SK-N-SH (cell line): ENCODE results near the gene RAB3C. TPM values are rescaled to one million over a fixed set of nuclear protein-coding genes. Genes with fewer than 3 reads are reported as not detected.

ENCODE experiments used
- CTCF ChIA-PET: fragments of 300-600, 350-600 bp; formaldehyde crosslinking; extraction: SDS; loops from one replicate; lab custom pipeline; 2021; lab: Yijun Ruan, JAX
- POLR2A ChIA-PET: fragments of 350-600 bp; sonication (Branson Sonifier 250); formaldehyde crosslinking; extraction: SDS; loops from one replicate; lab custom pipeline; 2020; ENCODE audit warnings: antibody characterized with exemption, inconsistent platforms; lab: Yijun Ruan, JAX
- DNase-seq: peaks from one replicate; pipeline ENCODE4 v3.0.0; 2012
- H2AFZ ChIP-seq: fragments of 200-600 bp; sonication (generic); 2 replicates; pipeline ENCODE4 v1.8.1; 2016; ENCODE audit warnings: antibody characterized with exemption, mild to moderate bottlenecking, low read depth
- H3F3A ChIP-seq: fragments of 200-600 bp; sonication (generic); replicated peaks from 2 replicates; pipeline ENCODE3; 2016; ENCODE audit warnings: antibody characterized with exemption, mild to moderate bottlenecking; ENCODE audit not compliant: insufficient read depth
- H3K27ac ChIP-seq, 2 experiments: fragments of 200-500 bp in 1 of 2; fragments of 200-600 bp in 1 of 2; sonication (Bioruptor generic) in 1 of 2; sonication (generic), shearing (Covaris generic) in 1 of 2; 2 replicates each; pipeline versions ENCODE4 v1.5.1 to v1.6.1; 2014 to 2016; ENCODE audit warnings: low read depth in 2 of 2, inconsistent platforms in 1 of 2, low read length in 1 of 2, mild to moderate bottlenecking in 1 of 2, mixed read lengths in 1 of 2
- H3K27me3 ChIP-seq: fragments of 200-600 bp; sonication (generic), shearing (Covaris generic); 2 replicates; pipeline ENCODE4 v1.6.1; 2016; ENCODE audit warnings: mixed run types; ENCODE audit not compliant: insufficient read depth
- H3K36me3 ChIP-seq, 2 experiments: fragments of 200-500 bp in 1 of 2; fragments of 200-600 bp in 1 of 2; sonication (Bioruptor generic) in 1 of 2; sonication (generic) in 1 of 2; replicated peaks in 1 of 2; 2 replicates each; pipeline versions ENCODE3 to v1.5.1; 2014 to 2016; ENCODE audit warnings: low read length in 1 of 2, mild to moderate bottlenecking in 1 of 2; ENCODE audit not compliant: insufficient read depth in 2 of 2, control insufficient read depth in 1 of 2
- H3K4me1 ChIP-seq, 2 experiments: fragments of 200-500 bp in 1 of 2; fragments of 200-600 bp in 1 of 2; sonication (Bioruptor generic) in 1 of 2; sonication (generic), shearing (Covaris generic) in 1 of 2; 2 replicates each; pipeline versions ENCODE4 v1.5.1 to v1.6.1; 2014 to 2016; ENCODE audit warnings: low read depth in 1 of 2, low read length in 1 of 2, mixed run types in 1 of 2; ENCODE audit not compliant: insufficient read depth in 2 of 2, control insufficient read depth in 1 of 2
- H3K4me2 ChIP-seq: fragments of 200-600 bp; sonication (generic), shearing (Covaris generic); 2 replicates; pipeline ENCODE4 v1.6.1; 2017; ENCODE audit warnings: mixed run types
- H3K4me3 ChIP-seq, 2 experiments: fragments of 200-500 bp in 1 of 2; fragments of 200-600 bp in 1 of 2; sonication (Bioruptor generic) in 1 of 2; sonication (generic), shearing (Covaris generic) in 1 of 2; 2 replicates each; pipeline versions ENCODE4 v1.5.1 to v1.8.1; 2014 to 2016; ENCODE audit warnings: low read depth in 2 of 2, inconsistent platforms in 1 of 2, low read length in 1 of 2, mild to moderate bottlenecking in 1 of 2, mixed read lengths in 1 of 2, moderate library complexity in 1 of 2
- H3K79me2 ChIP-seq: fragments of 200-600 bp; sonication (generic); 2 replicates; pipeline ENCODE4 v1.8.1; 2017; ENCODE audit warnings: mild to moderate bottlenecking; ENCODE audit not compliant: insufficient read depth
- H3K9ac ChIP-seq: fragments of 200-600 bp; sonication (generic); 2 replicates; pipeline ENCODE4 v1.6.1; 2017; ENCODE audit warnings: mixed run types
- H3K9me2 ChIP-seq: fragments of 200-600 bp; sonication (generic); 2 replicates; pipeline ENCODE4 v1.6.1; 2017; ENCODE audit warnings: mixed run types
- H3K9me3 ChIP-seq: fragments of 200-600 bp; sonication (generic); 2 replicates; pipeline ENCODE4 v1.6.1; 2017; ENCODE audit warnings: mixed run types, mild to moderate bottlenecking, moderate library complexity
- H4K20me1 ChIP-seq: fragments of 200-600 bp; sonication (generic); 2 replicates; pipeline ENCODE4 v1.6.1; 2017; ENCODE audit warnings: mild to moderate bottlenecking, mixed run types; ENCODE audit not compliant: insufficient read depth
- CTCF ChIP-seq: fragments of 200-600 bp; sonication (generic); IDR thresholded peaks from 2 replicates; pipeline ENCODE4 v1.6.1; 2017; ENCODE audit warnings: antibody characterized with exemption, mild to moderate bottlenecking, moderate library complexity
- EZH2phosphoT487 ChIP-seq: fragments of 200-600 bp; sonication (generic); IDR thresholded peaks from 2 replicates; pipeline ENCODE4 v1.6.1; 2017; ENCODE audit warnings: low read depth, mixed run types, mild to moderate bottlenecking, antibody characterized with exemption, moderate library complexity, borderline replicate concordance
- FOXM1 ChIP-seq: IDR thresholded peaks from 2 replicates; pipeline ENCODE4 v1.4.0; 2012; ENCODE audit warnings: low read depth, mild to moderate bottlenecking
- MAX ChIP-seq: IDR thresholded peaks from 2 replicates; pipeline ENCODE4 v1.4.0; 2012; ENCODE audit warnings: low read depth
- MXI1 ChIP-seq: IDR thresholded peaks from 2 replicates; pipeline ENCODE4 v1.6.1; 2012; ENCODE audit warnings: mild to moderate bottlenecking, low read depth, low read length, improper control_type of control experiment
- NFIC ChIP-seq: IDR thresholded peaks from 2 replicates; pipeline ENCODE4 v1.4.0; 2012; ENCODE audit warnings: borderline replicate concordance
- NRF1 ChIP-seq: IDR thresholded peaks from 2 replicates; pipeline ENCODE4 v1.6.1; 2012; ENCODE audit warnings: low read depth, mild to moderate bottlenecking, low read length
- PBX3 ChIP-seq: IDR thresholded peaks from 2 replicates; pipeline ENCODE4; 2012
- REST ChIP-seq: IDR thresholded peaks from 2 replicates; pipeline ENCODE4 v1.6.1; 2012; ENCODE audit warnings: mild to moderate bottlenecking, low read depth, low read length, moderate library complexity
- SIN3A ChIP-seq: IDR thresholded peaks from 2 replicates; pipeline ENCODE4 v1.6.1; 2012; ENCODE audit warnings: low read depth, mild to moderate bottlenecking, low read length, moderate library complexity, borderline replicate concordance
- TAF1 ChIP-seq: IDR thresholded peaks from 2 replicates; pipeline ENCODE4 v1.6.1; 2012; ENCODE audit warnings: low read depth, mild to moderate bottlenecking, low read length, moderate library complexity, borderline replicate concordance
- TEAD4 ChIP-seq: IDR thresholded peaks from 2 replicates; pipeline ENCODE4 v1.4.0; 2012; ENCODE audit warnings: mild to moderate bottlenecking, borderline replicate concordance; ENCODE audit not compliant: insufficient read depth
- ZBTB33 ChIP-seq: IDR thresholded peaks from 2 replicates; pipeline ENCODE4 v1.4.0; 2012; ENCODE audit warnings: low read depth, borderline replicate concordance
- WGBS: methylation state at CpG from one replicate; pipeline ENCODE4 v1.1.6; 2017; ENCODE audit warnings: low lambda C conversion rate; 5-methylcytosine and 5-hydroxymethylcytosine counted together
- polyA plus RNA-seq, 3 experiments: library from polyadenylated mRNA; depleted of rRNA; stranded (reverse); fragments of >200 nt; gene quantifications; 2 replicates each; pipeline ENCODE4 v1.2.3, GENCODE V29; 2012

Gene RAB3C
- polyA plus RNA-seq, 1 of the 3 experiments (the other 2 are of a cell fraction): 0.03 TPM

- TF ChIP-seq FOXM1 (no peak), EZH2phosphoT487 (no peak), REST (no peak), TEAD4 (no peak), NRF1 (no peak), NFIC (no peak), ZBTB33 (no peak), MAX (no peak), CTCF (no peak), MXI1 (no peak), TAF1 (no peak), SIN3A (no peak), PBX3 (no peak)
- Histone ChIP-seq H3K9ac (no peak overlapping the region), H2AFZ (no peak overlapping the region), H3K4me3 (no peak overlapping the region), H3K4me1 (no peaks in the 10 kb centered on the region; a peak in 1 of 4 replicates), H4K20me1 (no peaks in the 10 kb centered on the region), H3F3A (no peaks in the 10 kb centered on the region), H3K27ac (no peak overlapping the region), H3K9me3 (no peaks in the 10 kb centered on the region), H3K79me2 (no peaks in the 10 kb centered on the region), H3K36me3 (no peaks in the 10 kb centered on the region), H3K27me3 (no peaks in the 10 kb centered on the region), H3K4me2 (no peak overlapping the region), H3K9me2 (no peaks in the 10 kb centered on the region)
- ChIA-PET CTCF (interaction anchor here (0.6 kb wide), 1 partner anchor 167 kb away, joined by 3 read pairs; no protein-coding TSS in a partner anchor), POLR2A (no interaction called here)
- DNase-seq: no peak
- WGBS: 59% methylated on average over 2 of the region's 2 CpGs
Measured at GRCh38 chr5:58683567-58683966, 100.7 kb downstream of the RAB3C start.
